ENCODE measurements around the gene PTPRE. TPM values are rescaled to one million over a fixed set of nuclear protein-coding genes. Genes with fewer than 3 reads are reported as not detected.
A peak's percentile ranks its signal among the peaks of the same experiment; 100 is the strongest.

PTPRE gene, protein sequence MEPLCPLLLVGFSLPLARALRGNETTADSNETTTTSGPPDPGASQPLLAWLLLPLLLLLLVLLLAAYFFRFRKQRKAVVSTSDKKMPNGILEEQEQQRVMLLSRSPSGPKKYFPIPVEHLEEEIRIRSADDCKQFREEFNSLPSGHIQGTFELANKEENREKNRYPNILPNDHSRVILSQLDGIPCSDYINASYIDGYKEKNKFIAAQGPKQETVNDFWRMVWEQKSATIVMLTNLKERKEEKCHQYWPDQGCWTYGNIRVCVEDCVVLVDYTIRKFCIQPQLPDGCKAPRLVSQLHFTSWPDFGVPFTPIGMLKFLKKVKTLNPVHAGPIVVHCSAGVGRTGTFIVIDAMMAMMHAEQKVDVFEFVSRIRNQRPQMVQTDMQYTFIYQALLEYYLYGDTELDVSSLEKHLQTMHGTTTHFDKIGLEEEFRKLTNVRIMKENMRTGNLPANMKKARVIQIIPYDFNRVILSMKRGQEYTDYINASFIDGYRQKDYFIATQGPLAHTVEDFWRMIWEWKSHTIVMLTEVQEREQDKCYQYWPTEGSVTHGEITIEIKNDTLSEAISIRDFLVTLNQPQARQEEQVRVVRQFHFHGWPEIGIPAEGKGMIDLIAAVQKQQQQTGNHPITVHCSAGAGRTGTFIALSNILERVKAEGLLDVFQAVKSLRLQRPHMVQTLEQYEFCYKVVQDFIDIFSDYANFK
- 0.45 TPM for polyA plus RNA-seq (2013, experiment 1 of 2)
- 1.5 TPM for polyA plus RNA-seq (2013, experiment 2 of 2)

GRCh38 chr10:127906548-127907377 is at the start of gene PTPRE:
Gene PTPRE, plus strand, starts transcription at chr10:127907103. Its CDS starts 133,779 bp downstream, at chr10:128040882.
- H3K4me1 ChIP-seq (ENCODE audit: insufficient read depth, low read length): no peaks in the 10 kb centered on the region
- H3K36me3 ChIP-seq (ENCODE audit: insufficient read depth, low read length): no peaks in the 10 kb centered on the region
- no peaks in the 10 kb centered on the region for H3K9me3 ChIP-seq (ENCODE audit: insufficient read depth, low read depth, low read length)
- H3K4me3 ChIP-seq (ENCODE audit: low read length): peak within 1 kb of the TSS; percentile 54
- no peak within 1 kb of the TSS; the same call in 1 of the 2 replicates for H3K9ac ChIP-seq (ENCODE audit: low read depth, low read length)
- H3K27ac ChIP-seq (ENCODE audit: low read depth, low read length): no peak within 1 kb of the TSS
- 9% methylated on average over 78 of the region's 78 CpGs for WGBS
- peaks cover 25% of the 10 kb centered on the region for H3K27me3 ChIP-seq (ENCODE audit: insufficient read depth, low read length)

GRCh38 chr10:127860592-127860991 is 46.3 kb upstream of the PTPRE start:
- Histone ChIP-seq H3K4me3 (ENCODE audit: low read length) (no peak overlapping the region), H3K9me3 (ENCODE audit: insufficient read depth, low read depth, low read length) (peaks cover 21% of the 10 kb centered on the region), H3K9ac (ENCODE audit: low read depth, low read length) (no peak overlapping the region), H3K36me3 (ENCODE audit: insufficient read depth, low read length) (no peaks in the 10 kb centered on the region), H3K27me3 (ENCODE audit: insufficient read depth, low read length) (no peaks in the 10 kb centered on the region), H3K4me1 (ENCODE audit: insufficient read depth, low read length) (no peaks in the 10 kb centered on the region), H3K27ac (ENCODE audit: low read depth, low read length) (no peak overlapping the region)
- 91% methylated on average over 6 of the region's 6 CpGs for WGBS

- peaks cover 21% of the 10 kb centered on the region for H3K9me3 ChIP-seq (ENCODE audit: insufficient read depth, low read depth, low read length)
- no peaks in the 10 kb centered on the region for H3K36me3 ChIP-seq (ENCODE audit: insufficient read depth, low read length)
- no peak overlapping the region for H3K4me3 ChIP-seq (ENCODE audit: low read length)
- 95% methylated on average over 6 of the region's 6 CpGs for WGBS
- H3K4me1 ChIP-seq (ENCODE audit: insufficient read depth, low read length): no peaks in the 10 kb centered on the region
- H3K9ac ChIP-seq (ENCODE audit: low read depth, low read length): no peak overlapping the region
- H3K27ac ChIP-seq (ENCODE audit: low read depth, low read length): no peak overlapping the region
- no peaks in the 10 kb centered on the region for H3K27me3 ChIP-seq (ENCODE audit: insufficient read depth, low read length)
Measured at GRCh38 chr10:127863231-127863825, 43.6 kb upstream of the PTPRE start.

DNA sequence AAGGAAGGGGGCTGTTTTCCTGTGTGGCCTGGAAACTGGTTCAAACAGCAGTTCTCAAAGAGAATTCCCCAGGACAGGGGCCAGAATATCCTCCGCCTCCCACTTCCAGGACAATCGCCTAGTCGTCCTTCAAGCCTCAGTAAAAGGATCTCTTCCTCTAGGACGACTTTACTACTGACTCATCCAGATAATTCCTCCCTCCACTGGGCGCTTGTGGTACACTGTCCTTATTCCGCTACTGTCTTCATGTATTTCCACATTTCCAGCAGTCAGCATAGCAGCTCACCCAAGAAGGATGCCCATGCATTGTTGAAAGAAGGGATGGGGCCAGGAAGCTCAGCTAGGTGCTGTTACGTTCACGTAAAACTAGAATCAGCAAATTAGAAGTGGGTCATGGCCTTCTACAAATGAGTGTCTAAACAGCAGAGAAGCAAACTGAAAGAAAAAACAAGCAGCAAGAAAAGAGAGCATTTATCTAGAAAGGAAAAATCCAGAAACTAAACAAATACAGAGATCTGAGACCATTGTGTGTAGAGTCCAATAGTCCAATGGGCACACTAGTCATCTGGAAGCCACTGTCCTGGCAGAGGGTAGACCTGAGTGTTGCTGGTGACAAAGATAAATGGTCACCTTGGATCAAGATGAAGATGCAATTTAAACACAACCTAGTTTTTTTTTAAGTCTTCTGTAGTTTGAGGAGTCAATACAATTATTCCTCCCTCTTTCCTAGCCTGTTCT is 40.5 kb upstream of the PTPRE start:
- 90% methylated on average over 8 of the region's 8 CpGs for WGBS
- Histone ChIP-seq H3K27me3 (ENCODE audit: insufficient read depth, low read length) (no peaks in the 10 kb centered on the region), H3K4me1 (ENCODE audit: insufficient read depth, low read length) (no peaks in the 10 kb centered on the region), H3K4me3 (ENCODE audit: low read length) (no peak overlapping the region), H3K9ac (ENCODE audit: low read depth, low read length) (no peak overlapping the region), H3K27ac (ENCODE audit: low read depth, low read length) (no peak overlapping the region), H3K9me3 (ENCODE audit: insufficient read depth, low read depth, low read length) (peaks cover 16% of the 10 kb centered on the region), H3K36me3 (ENCODE audit: insufficient read depth, low read length) (no peaks in the 10 kb centered on the region)

GRCh38 chr10:127867805-127868204 is 39.1 kb upstream of the PTPRE start:
- WGBS: no CpG with 5 or more reads among the region's 1 CpG
- Histone ChIP-seq H3K4me3 (ENCODE audit: low read length) (no peak overlapping the region), H3K36me3 (ENCODE audit: insufficient read depth, low read length) (no peaks in the 10 kb centered on the region)

GRCh38 chr10:127869329-127869728 is 37.6 kb upstream of the PTPRE start:
- Histone ChIP-seq H3K27me3 (ENCODE audit: insufficient read depth, low read length) (no peaks in the 10 kb centered on the region), H3K36me3 (ENCODE audit: insufficient read depth, low read length) (no peaks in the 10 kb centered on the region), H3K27ac (ENCODE audit: low read depth, low read length) (no peak overlapping the region), H3K4me1 (ENCODE audit: insufficient read depth, low read length) (no peaks in the 10 kb centered on the region), H3K4me3 (ENCODE audit: low read length) (no peak overlapping the region), H3K9ac (ENCODE audit: low read depth, low read length) (no peak overlapping the region), H3K9me3 (ENCODE audit: insufficient read depth, low read depth, low read length) (peaks cover 3% of the 10 kb centered on the region; the same call in 1 of the 2 replicates)

More at GRCh38 chr10:127867805-127868204, 39.1 kb upstream of the PTPRE start:
- Histone ChIP-seq H3K4me1 (ENCODE audit: insufficient read depth, low read length) (no peaks in the 10 kb centered on the region), H3K27ac (ENCODE audit: low read depth, low read length) (no peak overlapping the region), H3K9ac (ENCODE audit: low read depth, low read length) (no peak overlapping the region), H3K9me3 (ENCODE audit: insufficient read depth, low read depth, low read length) (peaks cover 14% of the 10 kb centered on the region), H3K27me3 (ENCODE audit: insufficient read depth, low read length) (no peaks in the 10 kb centered on the region)

DNA sequence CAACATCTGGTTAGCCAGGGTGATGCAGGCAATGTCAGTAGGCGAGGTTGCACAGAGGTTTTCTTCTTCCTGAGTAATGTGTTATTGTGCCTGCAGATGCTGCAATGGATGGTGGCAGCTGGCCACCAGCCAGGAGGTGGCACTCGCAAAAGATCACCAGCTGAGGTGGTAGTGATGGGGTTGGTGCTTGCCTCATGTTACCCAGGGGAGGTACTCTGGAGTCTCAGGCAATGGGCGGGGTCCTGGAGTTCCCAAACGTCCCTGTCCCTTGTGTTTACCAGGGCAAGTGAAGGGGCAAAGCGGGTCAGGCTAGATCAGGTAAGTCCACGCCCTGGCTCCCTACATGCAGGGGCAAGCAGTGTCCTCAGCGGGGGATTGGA is 35.3 kb upstream of the PTPRE start:
- no peaks in the 10 kb centered on the region; the same call in 1 of the 2 replicates for H3K9me3 ChIP-seq (ENCODE audit: insufficient read depth, low read depth, low read length)
- no peaks in the 10 kb centered on the region for H3K27me3 ChIP-seq (ENCODE audit: insufficient read depth, low read length)
- H3K27ac ChIP-seq (ENCODE audit: low read depth, low read length): no peak overlapping the region
- no peaks in the 10 kb centered on the region for H3K36me3 ChIP-seq (ENCODE audit: insufficient read depth, low read length)
- WGBS: 87% methylated on average over 7 of the region's 7 CpGs
- H3K4me1 ChIP-seq (ENCODE audit: insufficient read depth, low read length): no peaks in the 10 kb centered on the region
- H3K4me3 ChIP-seq (ENCODE audit: low read length): no peak overlapping the region
- H3K9ac ChIP-seq (ENCODE audit: low read depth, low read length): no peak overlapping the region

GRCh38 chr10:127872011-127872761 is 34.7 kb upstream of the PTPRE start:
- 91% methylated on average over 23 of the region's 23 CpGs for WGBS
- no peaks in the 10 kb centered on the region for H3K4me1 ChIP-seq (ENCODE audit: insufficient read depth, low read length)
- H3K9me3 ChIP-seq (ENCODE audit: insufficient read depth, low read depth, low read length): no peaks in the 10 kb centered on the region; the same call in 1 of the 2 replicates

GRCh38 chr10:127872871-127873600 is 33.9 kb upstream of the PTPRE start:
- Histone ChIP-seq H3K9ac (ENCODE audit: low read depth, low read length) (no peak overlapping the region), H3K4me1 (ENCODE audit: insufficient read depth, low read length) (no peaks in the 10 kb centered on the region), H3K4me3 (ENCODE audit: low read length) (no peak overlapping the region), H3K9me3 (ENCODE audit: insufficient read depth, low read depth, low read length) (no peaks in the 10 kb centered on the region; the same call in 1 of the 2 replicates), H3K27ac (ENCODE audit: low read depth, low read length) (no peak overlapping the region), H3K36me3 (ENCODE audit: insufficient read depth, low read length) (no peaks in the 10 kb centered on the region), H3K27me3 (ENCODE audit: insufficient read depth, low read length) (no peaks in the 10 kb centered on the region)
- 92% methylated on average over 12 of the region's 12 CpGs for WGBS

More at GRCh38 chr10:127872011-127872761, 34.7 kb upstream of the PTPRE start:
- H3K4me3 ChIP-seq (ENCODE audit: low read length): no peak overlapping the region
- H3K27ac ChIP-seq (ENCODE audit: low read depth, low read length): no peak overlapping the region
- H3K27me3 ChIP-seq (ENCODE audit: insufficient read depth, low read length): no peaks in the 10 kb centered on the region
- H3K36me3 ChIP-seq (ENCODE audit: insufficient read depth, low read length): no peaks in the 10 kb centered on the region
- no peak overlapping the region for H3K9ac ChIP-seq (ENCODE audit: low read depth, low read length)
